ENCODE results near the gene C11orf71.

The C11orf71 gene

GRCh38 chr11:114358716-114359115, 41.6 kb downstream of the C11orf71 start:
- no peak for DNase-seq (ENCODE audit: low read depth)

DNA sequence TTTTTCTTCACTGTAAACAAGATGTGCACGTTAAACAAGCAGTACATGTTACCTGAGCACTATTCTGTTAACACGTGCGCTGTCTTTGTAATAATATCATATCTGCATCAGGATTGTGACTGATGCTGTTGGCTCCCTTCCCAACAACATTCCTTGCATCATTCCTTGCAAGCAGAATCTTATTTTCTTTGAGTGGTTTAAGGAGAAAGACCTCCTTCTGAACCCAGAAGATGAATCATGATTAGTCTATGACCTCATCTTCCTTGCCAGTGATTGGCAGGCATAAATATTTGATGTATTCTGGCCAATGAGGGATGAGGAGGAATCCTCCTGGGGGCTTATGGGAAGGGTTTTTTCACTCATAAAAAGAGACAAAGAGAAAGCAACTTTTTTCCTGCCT, 46.2 kb downstream of the C11orf71 start:
- DNase-seq (ENCODE audit: low read depth): no peak

DNA sequence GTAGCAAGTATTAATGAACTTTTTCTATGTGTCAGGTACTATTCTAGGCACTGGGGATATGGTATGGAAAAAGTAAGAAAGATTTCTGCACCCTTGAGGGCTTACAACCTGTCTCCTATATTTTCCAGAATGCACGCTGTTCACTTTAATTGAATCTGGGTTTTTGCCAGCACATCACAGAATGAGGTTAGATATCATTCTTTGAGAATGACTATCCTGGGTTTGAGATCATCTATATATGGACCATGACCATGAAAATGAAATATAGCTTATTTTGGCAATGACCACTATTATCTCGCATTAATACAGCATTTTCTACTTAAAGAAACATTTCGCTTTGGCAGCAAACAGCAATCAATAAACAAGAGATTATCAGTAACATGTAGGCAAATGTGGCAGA, 46.9 kb downstream of the C11orf71 start:
- no peak for DNase-seq (ENCODE audit: low read depth)

GRCh38 chr11:114350022-114350421, 50.3 kb downstream of the C11orf71 start:
- no peak for DNase-seq (ENCODE audit: low read depth)
